Stimulated activated CD8-positive, alpha-beta memory T cell treated with anti-CD3 and anti-CD28 coated beads, Interleukin-7, amount 100 ng/mL, for 48 hours (primary cell): ENCODE data around the gene KLHL29.
"Not testable (repeated sequence)": the region's sequence is repeated elsewhere in the genome, so short reads cannot be mapped to it uniquely, and the experiment has no call there.

Experiments
- DNase-seq, 2 donors: peaks; one replicate each; pipeline ENCODE4 v3.0.0-alpha.2; 2020; ENCODE audit warnings: low read depth in 1 of 2; ENCODE audit errors: extremely low read depth in 1 of 2

Gene KLHL29

GRCh38 chr2:23698721-23699579 lies 314.0 kb downstream of the KLHL29 start:
- DNase-seq: no peak

- no peak for DNase-seq
Measured at GRCh38 chr2:23699580-23699925, 314.6 kb downstream of the KLHL29 start.

GRCh38 chr2:23700627-23701026 lies 315.6 kb downstream of the KLHL29 start:
- DNase-seq: no peak

- no peak for DNase-seq
Measured at GRCh38 chr2:23703037-23703582, 318.1 kb downstream of the KLHL29 start.

GRCh38 chr2:23703583-23704385 lies 318.8 kb downstream of the KLHL29 start:
- no peak for DNase-seq

- DNase-seq: no peak
Measured at GRCh38 chr2:23705771-23706612, 321.0 kb downstream of the KLHL29 start.

- no peak for DNase-seq
Measured at GRCh38 chr2:23706613-23707078, 321.7 kb downstream of the KLHL29 start.

- DNase-seq: no peak
Measured at GRCh38 chr2:23707096-23707495, 322.1 kb downstream of the KLHL29 start.

GRCh38 chr2:23708771-23709170 lies 323.8 kb downstream of the KLHL29 start:
- no peak for DNase-seq

- DNase-seq: no peak
Measured at GRCh38 chr2:23709311-23709710, 324.3 kb downstream of the KLHL29 start.

- DNase-seq: no peak
Measured at GRCh38 chr2:23711979-23712755, 327.2 kb downstream of the KLHL29 start.

GRCh38 chr2:23712756-23713151 lies 327.8 kb downstream of the KLHL29 start:
- no peak for DNase-seq

GRCh38 chr2:23713351-23713750 lies 328.4 kb downstream of the KLHL29 start:
- DNase-seq: no peak

GRCh38 chr2:23718931-23719700 lies 334.1 kb downstream of the KLHL29 start:
- DNase-seq: no peak

- DNase-seq: no peak
Measured at GRCh38 chr2:23719716-23720115, 334.7 kb downstream of the KLHL29 start.

GRCh38 chr2:23720705-23721453 lies 335.9 kb downstream of the KLHL29 start:
- DNase-seq: no peak

GRCh38 chr2:23721454-23721826 lies 336.5 kb downstream of the KLHL29 start:
- no peak for DNase-seq

- no peak for DNase-seq
Measured at GRCh38 chr2:23722255-23722654, 337.3 kb downstream of the KLHL29 start.

- not testable (repeated sequence) for DNase-seq
Measured at GRCh38 chr2:23723029-23723428, 338.1 kb downstream of the KLHL29 start.
